ENCODE measurements around the gene SLC26A11.

The SLC26A11 gene

GRCh38 chr17:80218391-80218790, 1.8 kb upstream of the SLC26A11 start:
- H3K27ac ChIP-seq, result peak overlapping the region; percentile 84; the same call in 1 of the 2 replicates
- TF ChIP-seq ZFX (IDR thresholded peaks at IDR 0.05; ENCODE audit: borderline replicate concordance), result no peak
- TF ChIP-seq, protein P1, sequence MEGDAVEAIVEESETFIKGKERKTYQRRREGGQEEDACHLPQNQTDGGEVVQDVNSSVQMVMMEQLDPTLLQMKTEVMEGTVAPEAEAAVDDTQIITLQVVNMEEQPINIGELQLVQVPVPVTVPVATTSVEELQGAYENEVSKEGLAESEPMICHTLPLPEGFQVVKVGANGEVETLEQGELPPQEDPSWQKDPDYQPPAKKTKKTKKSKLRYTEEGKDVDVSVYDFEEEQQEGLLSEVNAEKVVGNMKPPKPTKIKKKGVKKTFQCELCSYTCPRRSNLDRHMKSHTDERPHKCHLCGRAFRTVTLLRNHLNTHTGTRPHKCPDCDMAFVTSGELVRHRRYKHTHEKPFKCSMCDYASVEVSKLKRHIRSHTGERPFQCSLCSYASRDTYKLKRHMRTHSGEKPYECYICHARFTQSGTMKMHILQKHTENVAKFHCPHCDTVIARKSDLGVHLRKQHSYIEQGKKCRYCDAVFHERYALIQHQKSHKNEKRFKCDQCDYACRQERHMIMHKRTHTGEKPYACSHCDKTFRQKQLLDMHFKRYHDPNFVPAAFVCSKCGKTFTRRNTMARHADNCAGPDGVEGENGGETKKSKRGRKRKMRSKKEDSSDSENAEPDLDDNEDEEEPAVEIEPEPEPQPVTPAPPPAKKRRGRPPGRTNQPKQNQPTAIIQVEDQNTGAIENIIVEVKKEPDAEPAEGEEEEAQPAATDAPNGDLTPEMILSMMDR (IDR thresholded peaks at IDR 0.05), result no peak

GRCh38 chr17:80219013-80219762, 1.0 kb upstream of the SLC26A11 start:
- no peak for TF ChIP-seq ZFX (IDR thresholded peaks at IDR 0.05; ENCODE audit: borderline replicate concordance)
- TF ChIP-seq, protein P1 (IDR thresholded peaks at IDR 0.05), result no peak

DNA sequence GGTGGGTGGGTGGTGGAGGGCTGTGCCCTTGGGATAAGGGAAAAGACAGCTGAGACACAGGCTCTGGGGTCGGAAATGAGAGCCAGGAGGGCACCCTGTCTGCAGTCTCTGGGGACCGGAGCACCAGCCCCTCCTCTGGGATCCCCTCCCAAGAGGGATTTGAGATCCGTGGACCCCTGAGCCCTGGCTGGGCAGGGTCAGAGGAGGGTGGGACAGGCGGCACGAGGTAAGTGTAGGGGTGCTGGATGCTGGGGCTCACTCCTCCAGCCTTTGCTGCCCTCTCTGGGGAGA, 519 bp upstream of the SLC26A11 start:
- peak overlapping the region; percentile 84 for H3K27ac ChIP-seq
- no peak for TF ChIP-seq ZFX (IDR thresholded peaks at IDR 0.05; ENCODE audit: borderline replicate concordance)
- TF ChIP-seq, protein P1 (IDR thresholded peaks at IDR 0.05), result no peak

More at GRCh38 chr17:80219013-80219762, 1.0 kb upstream of the SLC26A11 start:
- H3K27ac ChIP-seq, result peak overlapping the region; percentile 84

DNA sequence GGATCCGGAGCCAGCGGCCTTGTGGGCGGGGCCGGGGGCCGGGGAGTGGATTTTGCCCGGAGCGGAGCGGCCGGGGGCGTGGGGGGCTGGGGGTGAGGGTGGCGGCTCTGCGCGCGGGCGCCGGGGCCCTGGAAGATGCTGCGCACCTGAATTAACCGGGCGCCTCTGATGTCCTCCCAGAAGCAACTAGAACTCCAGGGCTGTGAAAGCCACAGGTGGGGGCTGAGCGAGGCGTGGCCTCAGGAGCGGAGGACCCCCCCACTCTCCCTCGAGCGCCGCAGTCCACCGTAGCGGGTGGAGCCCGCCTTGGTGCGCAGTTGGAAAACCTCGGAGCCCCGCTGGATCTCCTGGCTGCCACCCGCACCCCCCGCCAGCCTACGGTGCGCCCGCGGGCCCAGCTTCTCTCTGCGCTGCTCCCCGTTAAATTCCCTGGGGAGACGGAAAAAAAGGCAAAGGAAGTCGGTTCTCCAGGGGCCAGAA, 549 bp downstream of the SLC26A11 start:
- TF ChIP-seq ZFX (IDR thresholded peaks at IDR 0.05; ENCODE audit: borderline replicate concordance), result no peak
- TF ChIP-seq, protein P1 (IDR thresholded peaks at IDR 0.05), result no peak
- peak overlapping the region; percentile 84 for H3K27ac ChIP-seq

- peak overlapping the region; percentile 84; the same call in 1 of the 2 replicates for H3K27ac ChIP-seq
- TF ChIP-seq, protein P1 (IDR thresholded peaks at IDR 0.05), result no peak
- TF ChIP-seq ZFX (IDR thresholded peaks at IDR 0.05; ENCODE audit: borderline replicate concordance), result no peak
Observed at GRCh38 chr17:80221351-80222105, 1.3 kb downstream of the SLC26A11 start.

DNA sequence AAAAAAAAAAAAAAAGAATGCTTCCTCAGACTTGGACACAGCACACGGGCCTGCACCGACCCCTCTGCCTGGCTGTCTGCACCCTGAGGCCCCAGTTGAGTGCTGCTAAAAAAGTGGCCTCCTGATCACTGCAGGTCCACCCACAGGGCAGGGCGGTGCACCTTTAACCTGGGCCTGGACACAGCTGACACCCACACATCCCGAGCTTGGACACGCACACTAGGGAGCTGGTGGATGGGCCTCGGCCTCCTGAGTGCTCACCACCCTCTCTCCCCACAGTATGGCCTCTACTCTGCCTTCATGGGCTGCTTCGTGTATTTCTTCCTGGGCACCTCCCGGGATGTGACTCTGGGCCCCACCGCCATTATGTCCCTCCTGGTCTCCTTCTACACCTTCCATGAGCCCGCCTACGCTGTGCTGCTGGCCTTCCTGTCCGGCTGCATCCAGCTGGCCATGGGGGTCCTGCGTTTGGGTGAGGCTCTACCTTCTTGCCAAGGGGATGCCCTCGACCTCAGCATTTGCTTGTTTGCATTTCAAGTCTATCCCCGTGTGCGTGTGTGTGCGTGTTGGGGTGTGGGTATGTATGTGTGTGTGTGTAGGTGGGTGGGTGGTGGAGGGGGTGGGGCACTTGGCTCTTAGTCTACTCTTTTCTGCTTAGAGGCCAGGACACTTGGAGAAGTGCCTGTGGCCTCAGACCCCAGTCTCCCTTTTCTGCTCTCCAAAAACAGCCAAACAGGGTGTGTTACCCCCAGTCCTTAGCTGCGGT, 2.3 kb downstream of the SLC26A11 start:
- no peak overlapping the region for H3K27ac ChIP-seq

More for the DNA sequence above, 2.3 kb downstream of the SLC26A11 start:
- TF ChIP-seq, protein P1 (IDR thresholded peaks at IDR 0.05), result no peak
- no peak for TF ChIP-seq ZFX (IDR thresholded peaks at IDR 0.05; ENCODE audit: borderline replicate concordance)

Data from 22Rv1 (cell line).